ENCODE data around the gene FBLL1. TPM values are rescaled to one million over a fixed set of nuclear protein-coding genes. Genes with fewer than 3 reads are reported as not detected.

Gene FBLL1
- total and polyA plus RNA-seq, 2 donors (not counting 3 experiments of a cell fraction or from before 2014, with no cell fraction given), result 0.44 to 2.5 TPM

GRCh38 chr5:168553377-168554130, 24.4 kb downstream of the FBLL1 start:
- dilution Hi-C loops (cut with MboI; ENCODE audit: extremely low pct_ligation_motif_present, low sequenced_read_pairs) (no loop called here), intact Hi-C loops (cut with micrococcal nuclease) (no loop called here)
- no TSS peak for BruUV-seq (replicated peaks)
- Histone ChIP-seq H3K36me3 (ENCODE audit: control insufficient read depth in 2 of 2, extremely low read depth in 1 of 2, insufficient read depth in 2 of 2, low read length in 2 of 2) (peaks cover 8 to 20% of the 10 kb centered on the region in 2 experiments), H3K4me1 (ENCODE audit: control insufficient read depth, extremely low read depth, insufficient read depth, low read length) (no peaks in the 10 kb centered on the region), H3K9me1 (replicated peaks; ENCODE audit: control insufficient read depth, extremely low read depth, insufficient read depth, low read length) (peaks cover 8% of the 10 kb centered on the region), H3K9ac (replicated peaks; ENCODE audit: extremely low read depth, insufficient read depth, low read length) (no peak overlapping the region), H3K27me3 (ENCODE audit: control insufficient read depth in 2 of 2, insufficient read depth in 2 of 2, low read length in 2 of 2) (no peaks in the 10 kb centered on the region), H3K79me2 (ENCODE audit: control insufficient read depth, insufficient read depth, low read length) (peaks cover 43% of the 10 kb centered on the region), H3K27ac (ENCODE audit: insufficient read depth, low read depth, low read length) (no peak overlapping the region), H3K4me3 (replicated peaks in 1 of 3; ENCODE audit: insufficient read depth in 1 of 3, low read depth in 1 of 3, low read length in 3 of 3) (no peak overlapping the region), H3K9me3 (replicated peaks; ENCODE audit: control insufficient read depth, insufficient read depth, low read length) (no peaks in the 10 kb centered on the region), H4K20me1 (replicated peaks; ENCODE audit: control insufficient read depth, extremely low read depth, insufficient read depth, low read length) (peaks cover 8% of the 10 kb centered on the region), H2AFZ (ENCODE audit: low read depth, low read length) (no peak overlapping the region), H3K4me2 (ENCODE audit: insufficient read depth, low read length) (no peak overlapping the region)
- ChIA-PET CTCF (no interaction called here), POLR2A (no interaction called here)
- FAIRE-seq (no peak), DNase-seq (ENCODE audit: low read depth, low spot score) (no peak)
- no peak for TF ChIP-seq EZH2 (IDR thresholded peaks at IDR 0.05; ENCODE audit: borderline replicate concordance, low read depth, low read length, severe bottlenecking)
- no peak for TF ChIP-seq FOS (IDR thresholded peaks at IDR 0.05; ENCODE audit: borderline replicate concordance, insufficient read depth, low read length)
- no peak for TF ChIP-seq GATA2 (IDR thresholded peaks at IDR 0.05; ENCODE audit: insufficient read depth, insufficient read length, low read depth, low read length)
- no peak for TF ChIP-seq POLR2A (IDR thresholded peaks at IDR 0.05; ENCODE audit: low read depth, low read length)
- TF ChIP-seq MAX (IDR thresholded peaks at IDR 0.05; ENCODE audit: insufficient read depth, insufficient read length), result no peak

- dilution Hi-C loops (cut with MboI; ENCODE audit: extremely low pct_ligation_motif_present, low sequenced_read_pairs), result no loop called here
Measured at GRCh38 chr5:168557389-168557788, 28.3 kb downstream of the FBLL1 start.

More at GRCh38 chr5:168557389-168557788, 28.3 kb downstream of the FBLL1 start:
- no peak for DNase-seq (ENCODE audit: low read depth, low spot score)
- Histone ChIP-seq H3K9ac (replicated peaks; ENCODE audit: extremely low read depth, insufficient read depth, low read length) (no peak overlapping the region), H2AFZ (ENCODE audit: low read depth, low read length) (no peak overlapping the region), H3K9me1 (replicated peaks; ENCODE audit: control insufficient read depth, extremely low read depth, insufficient read depth, low read length) (peaks cover 4% of the 10 kb centered on the region), H4K20me1 (replicated peaks; ENCODE audit: control insufficient read depth, extremely low read depth, insufficient read depth, low read length) (peaks cover 9% of the 10 kb centered on the region), H3K36me3 (ENCODE audit: control insufficient read depth in 2 of 2, extremely low read depth in 1 of 2, insufficient read depth in 2 of 2, low read length in 2 of 2) (peaks cover 8 to 26% of the 10 kb centered on the region in 2 experiments), H3K79me2 (ENCODE audit: control insufficient read depth, insufficient read depth, low read length) (peaks cover 39% of the 10 kb centered on the region), H3K4me3 (replicated peaks in 1 of 3; ENCODE audit: insufficient read depth in 1 of 3, low read depth in 1 of 3, low read length in 3 of 3) (no peak overlapping the region), H3K4me2 (ENCODE audit: insufficient read depth, low read length) (no peak overlapping the region), H3K27ac (ENCODE audit: insufficient read depth, low read depth, low read length) (no peak overlapping the region), H3K9me3 (replicated peaks; ENCODE audit: control insufficient read depth, insufficient read depth, low read length) (no peaks in the 10 kb centered on the region), H3K27me3 (ENCODE audit: control insufficient read depth in 2 of 2, insufficient read depth in 2 of 2, low read length in 2 of 2) (no peaks in the 10 kb centered on the region), H3K4me1 (ENCODE audit: control insufficient read depth, extremely low read depth, insufficient read depth, low read length) (no peaks in the 10 kb centered on the region)
- FAIRE-seq, result no peak
- CTCF ChIA-PET, result interaction anchor here (0.8 to 1.3 kb wide), 3 partner anchors 11 to 32 kb away, joined by 3 read pairs; no protein-coding TSS in a partner anchor
- BruUV-seq (replicated peaks), result no TSS peak
- intact Hi-C loops (cut with micrococcal nuclease), result loop anchor here (5.0 kb wide), 1 partner anchor 45 kb away; no protein-coding TSS in a partner anchor
- TF ChIP-seq MYC (IDR thresholded peaks at IDR 0.05; ENCODE audit: low read depth, low read length), result no peak
- no peak for TF ChIP-seq POLR2A (IDR thresholded peaks at IDR 0.05; ENCODE audit: low read depth, low read length)
- no peak for TF ChIP-seq EZH2 (IDR thresholded peaks at IDR 0.05; ENCODE audit: borderline replicate concordance, low read depth, low read length, severe bottlenecking)
- no peak for TF ChIP-seq POLR2AphosphoS5 (IDR thresholded peaks at IDR 0.05; ENCODE audit: insufficient read depth, low read depth, low read length)
- TF ChIP-seq CTCF (IDR thresholded peaks at IDR 0.05; ENCODE audit: extremely low read depth in 1 of 2, insufficient read depth in 1 of 2, low read depth in 1 of 2, low read length in 2 of 2), result no peak
- TF ChIP-seq GATA2 (IDR thresholded peaks at IDR 0.05; ENCODE audit: insufficient read depth, insufficient read length, low read depth, low read length), result no peak
- no peak for TF ChIP-seq JUN (IDR thresholded peaks at IDR 0.05; ENCODE audit: borderline replicate concordance, insufficient read depth, insufficient read length, low read depth)
- POLR2A ChIA-PET, result no interaction called here
